Left cardiac atrium (tissue), 4 donors: ENCODE data around the gene NECAP2. TPM values are rescaled to one million over a fixed set of nuclear protein-coding genes. Genes with fewer than 3 reads are reported as not detected.
"Not testable (repeated sequence)": the region's sequence is repeated elsewhere in the genome, so short reads cannot be mapped to it uniquely, and the experiment has no call there.

Experiments
- ATAC-seq, 2 donors: fragments of 200-7000 bp; cut with Tn5 transposase; one replicate each; pipeline ENCODE4 v1.9.1; 2020; ENCODE audit warnings: mild to moderate bottlenecking in 2 of 2, moderate library complexity in 2 of 2
- DNase-seq: peaks from one replicate; pipeline ENCODE4 v3.0.0-alpha.2; 2020
- intact Hi-C, 2 donors: fragments of 100-400 bp; cut with DNase I; formaldehyde crosslinking; loops; one replicate each; pipeline versions ENCODE4 v1.14.1 to v1.15.1; 2022 to 2023
- total RNA-seq, 2 donors: library from RNA; stranded (reverse); fragmentation: NEBNext Ultra II Directional; extraction: Animal tissue kit (Norgen Biotek cat#: 25700); gene quantifications; one replicate each; pipeline ENCODE4 v1.2.1, GENCODE V29; 2021
- donor health status: DM: no; HTN: yes; CAD: no.
- donor health status: DM: no; HTN: yes; CAD: no; lungs with severe emphysema.
- donor health status: DM: yes; HTN: yes; CAD: no.
- donor health status: Dilated cardiomyopathy.

The NECAP2 gene
- total RNA-seq, 2 donors from 2014 or later: 21.8 to 23.7 TPM

DNA sequence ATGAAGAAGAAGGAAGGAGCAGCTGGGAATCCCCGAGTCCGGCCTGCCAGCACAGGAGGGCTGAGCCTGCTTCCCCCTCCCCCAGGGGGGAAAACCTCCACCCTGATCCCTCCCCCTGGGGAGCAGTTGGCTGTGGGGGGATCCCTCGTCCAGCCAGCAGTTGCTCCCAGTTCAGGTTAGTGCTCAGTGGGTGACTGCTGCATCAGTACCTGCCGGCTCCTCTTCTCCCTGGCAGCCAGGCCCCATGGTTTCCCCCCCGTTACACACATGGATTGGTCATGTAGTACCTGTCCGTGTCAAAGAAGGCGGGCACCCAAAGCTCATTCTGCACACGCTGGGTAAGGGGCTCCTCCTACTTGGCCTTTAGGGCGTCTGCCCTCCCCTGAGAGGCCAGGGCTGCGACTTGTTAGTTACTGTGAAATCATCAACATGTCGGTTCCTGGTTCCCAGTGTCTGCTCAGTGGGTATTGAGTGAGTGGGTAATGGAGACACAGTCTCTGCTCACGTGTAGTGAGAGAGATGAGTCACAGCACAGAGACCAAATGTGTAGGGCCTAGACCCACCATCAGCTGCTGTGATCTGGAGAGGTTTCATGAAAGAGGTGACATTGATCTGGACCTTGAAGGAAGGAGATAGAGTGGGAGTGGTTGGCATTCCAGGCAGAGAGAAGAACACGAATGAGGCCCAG lies 11.5 kb downstream of the NECAP2 start:
- DNase-seq: no peak
- intact Hi-C loops: no loop called here
- no peak for ATAC-seq

DNA sequence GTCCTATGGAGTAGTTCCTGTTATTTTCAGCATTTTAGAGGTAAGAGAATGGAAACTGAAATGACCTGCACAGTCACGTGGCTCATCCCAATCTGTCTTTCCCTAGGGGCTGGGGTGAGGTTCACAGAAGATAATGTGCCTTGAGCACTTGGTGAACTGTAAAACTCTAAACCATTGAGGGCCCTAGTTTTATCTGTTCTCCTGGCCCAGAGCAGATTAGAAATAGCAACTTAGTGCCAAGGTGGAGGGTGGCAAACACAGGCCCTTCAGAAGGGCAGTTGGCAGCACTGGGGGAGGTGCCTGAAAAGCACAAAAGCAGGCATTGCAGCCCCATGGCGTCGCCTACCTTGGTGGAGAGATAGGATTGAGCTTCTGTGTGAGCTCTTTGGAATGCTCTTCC lies 14.4 kb downstream of the NECAP2 start:
- intact Hi-C loops, DNase-seq: not testable (repeated sequence)
- ATAC-seq: peak; percentile 66 to 68

DNA sequence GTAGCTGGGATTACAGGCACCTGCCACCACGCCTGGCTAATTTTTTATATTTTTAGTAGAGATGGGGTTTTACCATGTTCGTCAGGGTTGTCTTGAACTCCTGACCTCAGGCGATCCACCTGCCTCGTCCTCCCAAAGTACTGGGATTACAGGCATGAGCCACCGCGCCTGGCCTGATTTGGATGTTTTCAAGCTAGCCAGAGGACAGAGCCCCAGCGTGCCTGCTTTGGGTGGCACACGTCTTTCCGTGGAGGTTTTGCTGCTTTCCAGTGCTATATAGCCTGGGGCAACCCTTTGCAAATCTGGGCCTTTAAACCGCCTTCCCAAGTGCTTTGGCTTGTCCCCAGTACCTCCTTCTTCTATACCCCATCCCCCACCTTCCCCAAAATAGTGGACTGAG lies 15.6 kb downstream of the NECAP2 start:
- intact Hi-C loops, DNase-seq, ATAC-seq: not testable (repeated sequence)

DNA sequence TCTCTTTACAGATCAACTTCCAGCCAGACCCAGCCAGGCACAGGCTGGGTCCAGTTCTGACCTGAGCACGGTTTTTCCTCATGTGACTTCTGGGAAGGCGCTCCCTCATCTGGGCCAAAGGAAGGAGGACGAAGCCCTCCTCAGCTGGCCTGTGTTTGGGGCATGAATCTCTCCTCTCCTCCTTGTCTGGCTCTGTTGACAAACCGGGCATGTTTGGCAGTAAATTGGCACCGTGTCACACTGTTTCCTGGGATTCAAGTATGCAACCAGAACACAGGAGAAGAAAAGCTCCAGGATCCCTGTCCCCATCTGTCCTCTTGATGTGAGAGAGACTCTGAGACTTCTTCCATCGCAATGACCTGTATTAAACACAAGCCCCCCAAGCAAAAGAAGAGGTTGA lies 18.3 kb downstream of the NECAP2 start:
- DNase-seq (no peak), ATAC-seq (peak in 1 of 2 donors; percentile 23)
- intact Hi-C loops: no loop called here

DNA sequence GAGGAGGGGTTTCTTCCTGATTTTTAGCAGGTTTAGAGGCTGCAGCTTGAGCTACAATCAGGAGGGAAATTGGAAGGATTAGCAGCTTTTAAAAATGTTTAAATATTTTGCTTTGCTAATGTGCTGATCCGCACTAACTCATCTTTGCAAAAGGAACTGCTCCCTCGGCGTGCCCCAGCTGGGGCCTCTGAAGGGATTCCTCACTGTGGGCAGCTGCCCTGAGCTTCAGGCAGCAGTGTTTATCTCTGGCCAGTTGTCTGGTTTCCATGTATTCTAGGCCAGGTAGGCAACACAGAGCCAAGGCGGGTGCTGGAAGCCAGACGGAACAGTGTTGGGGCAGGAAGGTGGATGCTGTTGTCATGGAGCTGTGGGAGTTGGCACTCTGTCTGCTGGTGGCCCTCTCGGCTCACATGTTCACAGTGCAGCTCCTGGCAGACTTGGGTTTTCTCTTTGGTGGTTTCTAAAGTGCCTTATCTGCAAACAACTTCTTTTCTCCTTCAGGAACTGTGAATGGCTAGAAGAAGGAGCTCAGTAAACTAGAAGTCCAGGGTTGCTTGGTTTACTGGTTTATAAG lies 18.9 kb downstream of the NECAP2 start:
- DNase-seq (no peak), ATAC-seq (no peak)
- intact Hi-C loops: no loop called here

DNA sequence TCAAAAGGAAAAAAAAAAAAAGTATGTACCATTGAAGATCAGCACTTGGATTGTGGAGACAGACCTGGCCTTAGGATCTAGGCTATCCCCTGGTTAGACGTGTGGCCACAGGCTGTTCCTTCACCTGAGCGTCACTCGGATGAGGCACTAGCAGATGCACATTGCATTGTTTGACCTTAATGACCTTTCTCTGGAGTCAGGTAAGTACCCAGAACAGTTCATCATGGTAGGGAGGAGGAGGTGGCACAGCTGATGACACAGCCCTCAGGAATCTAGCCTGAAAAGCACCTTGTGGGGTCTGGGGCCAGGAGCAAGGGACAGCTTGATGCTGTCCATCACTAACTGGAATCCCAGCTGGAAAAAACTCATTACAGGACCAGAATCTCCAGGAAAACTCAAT lies 21.2 kb downstream of the NECAP2 start:
- intact Hi-C loops: no loop called here
- DNase-seq: no peak
- ATAC-seq: no peak

DNA sequence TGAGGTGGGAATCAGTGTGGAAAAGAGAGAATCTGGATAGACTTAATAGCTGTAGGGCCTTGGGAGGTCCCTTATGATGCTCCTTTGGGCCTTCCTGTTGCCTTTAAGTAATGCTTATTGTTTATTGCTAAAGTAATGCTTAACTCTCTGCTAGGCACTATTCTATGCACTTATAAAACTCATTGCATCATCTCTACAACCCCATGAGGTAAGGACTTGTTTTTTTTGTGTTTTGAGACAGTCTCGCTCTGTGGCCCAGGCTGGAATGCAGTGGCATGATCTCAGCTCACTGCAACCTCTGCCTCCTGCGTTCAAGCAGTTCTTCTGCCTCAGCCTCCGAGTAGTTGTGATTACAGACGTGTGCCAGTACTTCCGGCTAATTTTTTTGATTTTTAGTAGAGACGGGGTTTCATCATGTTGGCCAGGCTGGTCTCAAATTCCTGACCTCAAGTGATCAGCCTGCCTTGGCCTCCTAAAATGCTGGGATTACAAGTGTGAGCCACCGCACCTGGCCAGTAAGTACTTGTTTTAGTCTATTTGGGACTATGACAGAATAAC lies 22.3 kb downstream of the NECAP2 start:
- DNase-seq (no peak), ATAC-seq (no peak)
- intact Hi-C loops: no loop called here

DNA sequence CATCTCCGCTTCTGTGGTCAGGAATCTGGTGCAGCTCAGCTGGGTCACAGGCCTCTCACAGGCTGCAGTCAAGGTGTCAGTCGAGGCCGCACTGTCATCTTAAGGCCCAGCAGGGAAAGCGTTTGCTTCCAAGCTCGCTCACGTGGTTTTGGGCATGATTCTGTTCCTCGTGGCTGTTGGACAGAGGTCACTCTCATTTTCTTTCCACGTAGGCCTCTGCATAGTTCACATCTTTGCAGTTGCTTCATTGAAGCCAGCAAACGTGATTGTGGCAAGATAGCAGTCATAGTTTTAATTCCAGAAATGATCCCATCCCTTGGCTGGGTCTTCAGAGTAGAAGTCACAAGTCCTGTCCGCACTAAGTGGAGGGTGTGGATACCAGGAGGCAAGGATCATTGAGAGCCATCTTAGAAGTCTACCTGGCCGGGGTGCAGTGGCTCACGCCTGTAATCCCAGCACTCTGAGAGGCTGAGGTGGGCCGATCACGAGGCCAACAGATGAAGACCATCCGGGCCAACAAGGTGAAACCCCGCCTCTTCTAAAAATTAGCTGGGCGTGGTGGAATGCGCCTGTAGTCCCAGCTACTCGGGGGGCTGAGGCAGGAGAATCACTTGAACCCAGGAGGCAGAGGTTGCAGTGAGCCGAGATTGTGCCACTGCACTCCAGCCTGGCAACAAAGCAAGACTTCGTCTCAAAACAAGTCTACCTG lies 24.5 kb downstream of the NECAP2 start:
- ATAC-seq (no peak), DNase-seq (no peak)
- intact Hi-C loops: no loop called here

DNA sequence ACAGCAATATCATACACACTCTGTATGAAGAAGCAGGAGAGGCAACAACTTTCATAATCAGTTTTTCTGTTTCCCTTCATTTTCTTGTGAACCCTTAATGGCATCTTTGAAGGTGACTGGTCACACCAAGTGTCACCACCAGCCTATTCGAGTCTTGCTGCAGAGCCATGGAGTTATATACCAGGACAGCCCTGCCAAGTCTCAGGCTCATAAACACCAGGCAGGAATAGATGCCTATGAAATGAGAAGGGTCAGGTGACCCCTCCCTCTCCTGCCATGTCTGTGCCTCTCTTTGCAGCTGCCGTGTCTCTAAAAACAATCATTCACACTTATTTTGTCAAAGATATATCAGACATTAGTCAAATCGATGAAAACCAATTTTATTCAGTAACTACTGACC lies 28.0 kb downstream of the NECAP2 start:
- DNase-seq (no peak), ATAC-seq (no peak)
- intact Hi-C loops: no loop called here

DNA sequence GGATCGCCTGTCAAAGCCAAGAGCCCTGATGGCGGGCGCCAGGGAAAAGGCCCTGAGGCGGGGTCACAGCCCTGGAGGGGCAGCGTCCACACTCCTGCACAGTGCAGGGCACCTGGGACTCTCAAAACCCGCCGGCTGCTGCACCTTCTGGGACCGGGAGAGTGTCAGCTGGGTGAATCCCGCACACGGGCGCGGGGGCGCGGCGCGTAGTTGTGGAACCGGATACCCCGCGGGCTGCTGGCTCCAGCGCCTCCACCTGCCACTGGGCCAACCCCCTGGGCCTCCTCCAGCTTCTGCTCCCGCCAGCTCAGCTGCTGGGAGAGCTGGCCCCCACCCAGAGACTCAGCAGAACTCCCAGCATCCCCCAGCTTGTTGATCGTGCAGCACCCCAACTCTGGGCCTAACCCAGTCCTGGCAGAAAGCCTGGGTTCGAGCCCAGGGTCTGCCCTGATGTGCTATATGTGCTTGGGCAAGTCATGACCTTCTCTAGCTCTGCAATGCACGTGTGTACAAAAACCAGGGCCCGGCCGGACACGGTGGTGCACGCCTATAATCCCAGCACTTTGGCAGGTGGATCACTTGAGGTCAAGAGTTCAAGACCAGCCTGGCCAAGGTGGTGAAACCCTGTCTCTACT lies 33.8 kb downstream of the NECAP2 start:
- intact Hi-C loops: no loop called here
- ATAC-seq (no peak), DNase-seq (no peak)

DNA sequence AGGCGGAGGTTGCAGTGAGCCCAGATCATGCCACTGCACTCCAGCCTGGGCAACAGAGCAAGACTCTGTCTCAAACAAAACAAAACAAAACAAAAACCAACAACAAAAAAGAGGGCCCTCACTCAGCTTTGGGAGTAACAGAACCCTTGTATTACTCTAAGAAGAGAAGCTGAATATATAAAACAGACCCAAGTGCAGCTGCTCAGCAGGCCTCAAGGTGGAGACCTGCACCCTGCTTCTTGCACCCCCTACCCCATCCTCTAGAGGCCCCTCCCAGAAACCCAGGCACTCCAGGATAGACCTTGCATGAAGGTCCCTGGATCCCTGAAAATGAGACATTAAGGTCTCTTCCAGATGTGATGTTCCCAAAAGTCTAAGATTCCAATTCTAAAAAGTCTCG lies 34.4 kb downstream of the NECAP2 start:
- DNase-seq, intact Hi-C loops, ATAC-seq: not testable (repeated sequence)

DNA sequence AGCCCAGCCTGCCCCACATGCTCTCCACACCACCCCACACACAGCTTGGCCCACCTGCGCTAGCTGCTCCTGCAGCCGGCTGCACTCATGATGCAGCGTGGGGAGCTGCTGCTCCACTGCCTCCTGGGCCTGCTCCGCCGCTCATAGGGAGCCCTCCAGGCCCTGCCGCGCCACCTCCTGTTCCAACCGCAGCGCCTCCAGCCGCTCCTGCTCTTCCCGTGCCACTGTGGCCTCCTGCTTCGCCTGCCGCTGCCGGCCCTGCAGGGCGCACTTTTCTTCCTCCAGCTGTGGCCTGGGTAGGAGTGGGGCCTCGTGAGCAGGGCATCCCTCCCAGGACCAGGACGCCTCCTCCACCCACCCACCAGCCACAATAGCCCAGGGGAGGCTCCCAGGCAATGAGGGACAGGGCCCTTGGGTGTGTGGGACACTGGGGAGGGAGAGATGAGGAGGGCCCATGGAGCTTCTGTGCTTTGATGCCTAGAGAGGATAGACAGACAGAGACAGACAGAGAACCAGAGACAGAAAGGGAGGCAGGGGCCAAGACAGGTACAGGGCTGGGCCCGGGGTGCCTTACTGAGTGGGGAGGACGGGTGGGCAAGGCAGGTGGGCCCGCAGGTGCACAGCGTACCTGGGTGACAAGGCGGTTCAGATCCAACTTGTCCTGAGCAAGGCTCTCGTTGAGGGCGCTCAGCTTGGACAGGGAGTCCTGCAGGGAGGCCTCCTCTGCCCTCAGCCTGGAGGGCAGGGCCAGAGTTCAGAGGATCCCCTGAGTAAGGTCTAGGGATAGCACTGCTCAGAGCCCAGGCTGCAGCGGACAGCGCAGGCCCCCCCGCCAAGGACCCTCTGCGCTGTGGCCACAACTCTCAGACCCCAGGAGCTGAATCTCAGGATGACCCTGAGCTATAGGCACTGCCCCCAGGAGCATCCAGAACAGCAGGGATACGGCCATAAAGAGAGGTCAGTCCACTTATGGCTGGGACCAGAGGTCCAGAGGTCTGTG lies 35.5 kb downstream of the NECAP2 start:
- intact Hi-C loops, DNase-seq: not testable (repeated sequence)
- peak in 1 of 2 donors; percentile 18 for ATAC-seq

DNA sequence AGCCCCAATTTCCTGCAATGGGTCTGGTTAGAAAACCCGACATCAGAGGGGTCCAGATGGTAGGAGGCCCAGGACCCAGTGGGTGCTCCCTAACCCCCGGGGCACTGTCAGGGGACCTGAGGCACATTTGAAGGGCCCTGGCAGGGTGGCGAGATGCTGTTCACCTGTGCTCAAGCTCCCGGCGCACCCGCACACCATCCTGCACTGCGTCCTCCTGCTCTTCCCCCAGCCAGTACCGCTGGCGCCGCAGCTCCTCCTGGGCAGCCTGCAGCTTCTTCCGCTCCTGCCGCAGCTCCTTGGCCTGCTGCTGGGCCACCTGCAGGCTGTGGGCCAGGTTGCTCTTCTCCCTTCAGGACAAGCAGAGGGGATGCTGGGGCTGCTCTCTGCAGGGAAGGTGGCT lies 37.6 kb downstream of the NECAP2 start:
- DNase-seq (no peak), ATAC-seq (no peak)
- intact Hi-C loops: no loop called here

DNA sequence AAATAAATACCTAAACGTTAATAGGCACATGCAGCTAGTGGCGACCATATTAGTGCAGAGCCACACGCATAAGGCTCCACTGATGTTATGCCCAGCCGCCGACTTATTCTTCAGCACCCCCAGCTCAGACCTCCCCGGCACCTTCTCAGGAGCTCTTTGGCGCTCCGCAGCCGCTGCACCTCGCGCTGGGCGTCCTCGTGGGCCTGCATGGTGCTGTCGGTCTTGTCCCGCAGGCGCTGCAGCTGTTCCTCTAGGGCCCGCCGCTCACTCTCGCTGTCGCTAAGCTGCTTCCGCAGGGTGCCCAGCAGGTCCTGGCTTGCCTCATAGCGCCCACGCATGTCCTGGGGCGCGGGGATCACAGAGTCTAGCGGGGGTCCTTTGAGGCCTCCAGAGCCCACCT lies 42.6 kb downstream of the NECAP2 start:
- ATAC-seq: peak in 1 of 2 donors; percentile 9
- DNase-seq, intact Hi-C loops: not testable (repeated sequence)

DNA sequence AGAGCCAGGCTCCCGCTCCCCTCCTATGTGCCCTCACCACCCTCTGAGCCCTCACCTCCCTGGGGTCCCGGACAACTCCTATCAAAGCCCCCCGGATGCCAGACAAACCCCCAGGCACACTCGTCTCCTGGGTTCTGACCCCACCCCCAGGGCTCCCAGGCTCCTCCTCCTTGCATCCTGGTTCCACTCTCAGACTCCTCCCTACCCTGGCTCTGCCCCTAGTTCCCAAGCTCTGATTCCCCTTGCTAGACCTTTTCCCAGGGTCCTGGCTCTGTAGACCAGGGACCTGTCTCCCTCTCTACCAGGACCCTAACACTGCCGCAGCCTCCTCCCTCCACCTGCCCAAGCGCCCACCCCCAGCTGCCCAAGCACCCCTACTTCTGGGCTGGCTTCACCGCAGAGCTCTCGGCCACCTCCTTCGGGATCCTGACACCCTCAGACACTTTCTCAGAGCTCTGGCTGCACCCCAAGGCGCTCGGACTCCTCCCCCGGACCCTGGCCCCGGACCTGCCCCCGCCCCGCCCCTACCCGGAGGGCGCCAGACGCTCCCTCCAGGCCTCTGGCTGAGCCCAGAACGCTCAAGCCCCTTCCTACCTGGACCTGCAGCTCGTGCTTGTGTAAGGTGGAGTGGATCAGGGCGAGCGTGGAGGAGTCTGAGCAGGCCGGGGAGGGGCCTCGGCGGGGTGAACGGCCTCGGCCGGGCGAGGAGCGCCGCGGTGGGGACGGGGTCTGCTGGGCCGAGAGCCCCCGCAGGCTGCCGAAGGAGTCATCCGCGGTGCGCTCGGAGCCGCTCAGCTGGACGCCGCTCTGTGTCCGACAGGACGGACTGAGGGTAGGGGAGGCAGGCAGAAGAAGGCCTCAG lies 43.3 kb downstream of the NECAP2 start:
- ATAC-seq, intact Hi-C loops, DNase-seq: not testable (repeated sequence)

DNA sequence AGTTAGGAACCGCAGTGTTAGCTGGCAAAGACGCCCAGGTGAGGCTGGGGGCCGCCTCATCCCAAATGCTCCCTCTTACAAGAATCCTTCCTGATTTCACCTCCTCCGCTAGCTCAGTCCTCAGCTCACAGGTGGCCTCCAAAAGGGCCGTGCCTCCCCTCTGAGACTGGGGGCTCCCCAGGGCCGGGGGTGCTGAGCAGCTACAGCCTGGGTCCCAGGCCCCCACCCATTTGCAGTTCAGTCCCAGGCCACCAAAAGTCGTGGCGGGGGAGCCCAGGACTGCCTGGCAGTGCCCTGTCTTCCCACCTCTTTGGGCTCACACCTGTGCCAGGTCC lies 43.9 kb downstream of the NECAP2 start:
- ATAC-seq (no peak), DNase-seq (no peak)
- intact Hi-C loops: no loop called here

DNA sequence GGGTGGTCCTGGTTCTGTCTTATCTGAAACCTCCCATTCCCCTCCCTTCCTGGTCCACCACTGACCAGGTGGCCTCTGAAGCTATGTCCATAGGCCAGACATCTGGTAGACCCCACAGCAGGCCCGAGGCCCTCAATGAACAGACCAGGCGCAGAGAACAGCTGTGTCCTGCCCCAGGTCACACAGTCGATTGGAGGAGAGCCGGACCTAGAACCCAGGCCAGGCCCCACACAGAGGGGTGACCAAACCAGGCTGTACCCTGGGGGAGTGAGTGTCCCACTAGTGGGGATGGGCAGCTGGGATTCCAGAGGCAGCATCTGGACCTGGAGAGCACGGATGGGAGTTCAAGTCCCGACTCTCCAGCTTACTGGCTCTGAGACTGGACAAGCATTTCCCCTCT lies 44.4 kb downstream of the NECAP2 start:
- ATAC-seq (no peak), DNase-seq (no peak)
- intact Hi-C loops: no loop called here

DNA sequence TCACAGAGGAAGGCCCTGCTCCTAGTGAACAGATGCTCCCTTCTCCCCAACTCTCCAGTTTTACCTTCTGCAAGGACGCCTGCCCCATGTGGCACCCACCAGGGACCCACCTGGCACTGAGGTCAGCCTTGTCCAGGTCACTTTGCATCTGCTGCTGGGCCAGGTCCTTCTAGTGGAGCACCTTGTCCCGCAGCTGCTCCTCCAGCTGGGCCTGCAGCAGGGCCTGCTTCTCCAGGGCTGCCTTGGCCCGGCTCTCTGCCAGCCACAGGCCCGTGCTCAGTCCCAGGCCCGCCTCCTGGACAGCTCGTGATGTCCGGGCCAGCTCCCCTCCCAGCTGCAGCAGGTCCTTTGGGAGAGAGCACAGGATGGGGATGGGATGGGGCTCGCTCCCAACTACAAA lies 45.8 kb downstream of the NECAP2 start:
- DNase-seq, ATAC-seq, intact Hi-C loops: not testable (repeated sequence)
